DOHH2 (cell line): ENCODE measurements around the gene B4GALT5.
"Not testable (repeated sequence)": the region's sequence is repeated elsewhere in the genome, so short reads cannot be mapped to it uniquely, and the experiment has no call there.

ENCODE experiments used
- H3F3A ChIP-seq: fragments of 200-600 bp; sonication (generic), shearing (Covaris generic); 2 replicates; pipeline ENCODE4 v1.6.0; 2016; ENCODE audit warnings: antibody characterized with exemption, mild to moderate bottlenecking; ENCODE audit not compliant: control insufficient read depth, insufficient read depth
- H3K27ac ChIP-seq: fragments of 200-600 bp; sonication (generic); 2 replicates; pipeline ENCODE4 v1.5.1; 2014; ENCODE audit warnings: low read depth, mild to moderate bottlenecking, low read length, moderate library complexity
- H3K27me3 ChIP-seq: fragments of 200-600 bp; sonication (generic); 2 replicates; pipeline ENCODE4 v1.6.1; 2014; ENCODE audit warnings: mild to moderate bottlenecking, low read length, mixed read lengths; ENCODE audit not compliant: control insufficient read depth
- H3K36me3 ChIP-seq: fragments of 200-600 bp; sonication (generic); 2 replicates; pipeline ENCODE4 v1.6.1; 2014; ENCODE audit warnings: mild to moderate bottlenecking, low read length, moderate library complexity, mixed read lengths; ENCODE audit not compliant: control insufficient read depth
- H3K4me1 ChIP-seq: fragments of 200-600 bp; sonication (generic); 2 replicates; pipeline ENCODE4 v1.6.1; 2014; ENCODE audit warnings: mild to moderate bottlenecking, low read length, mixed read lengths; ENCODE audit not compliant: control insufficient read depth
- H3K4me2 ChIP-seq: fragments of 200-600 bp; sonication (generic); 2 replicates; pipeline ENCODE4 v1.6.0; 2014; ENCODE audit warnings: mild to moderate bottlenecking, low read length, moderate library complexity
- H3K4me3 ChIP-seq: fragments of 200-600 bp; sonication (generic); 2 replicates; pipeline ENCODE4 v1.5.1; 2014; ENCODE audit warnings: mild to moderate bottlenecking, low read length, mixed read lengths
- H3K79me2 ChIP-seq: fragments of 200-600 bp; sonication (generic); 2 replicates; pipeline ENCODE4 v1.6.1; 2014; ENCODE audit warnings: mild to moderate bottlenecking, low read length, mixed read lengths; ENCODE audit not compliant: control insufficient read depth
- H3K9me2 ChIP-seq: fragments of 200-600 bp; sonication (generic); replicated peaks from 2 replicates; pipeline ENCODE4 v1.6.1; 2014; ENCODE audit warnings: mild to moderate bottlenecking, low read length, mixed read lengths; ENCODE audit not compliant: control insufficient read depth
- H3K9me3 ChIP-seq: fragments of 200-600 bp; sonication (generic); 2 replicates; pipeline ENCODE4 v1.6.1; 2014; ENCODE audit warnings: antibody characterized with exemption, low read length, mixed read lengths; ENCODE audit not compliant: control insufficient read depth, insufficient read depth
- H4K20me1 ChIP-seq: fragments of 200-600 bp; sonication (generic); 2 replicates; pipeline ENCODE4 v1.6.0; 2014; ENCODE audit warnings: low read depth, mild to moderate bottlenecking, antibody characterized with exemption, low read length, moderate library complexity; ENCODE audit not compliant: control insufficient read depth, insufficient read depth
- CTCF ChIP-seq: fragments of 200-600 bp; sonication (generic); IDR thresholded peaks from one replicate; pipeline ENCODE4 v1.5.1; 2014; ENCODE audit warnings: antibody characterized with exemption, mild to moderate bottlenecking, low read depth, low read length; ENCODE audit not compliant: poor library complexity, severe bottlenecking
- EZH2phosphoT487 ChIP-seq: fragments of 200-600 bp; sonication (generic); IDR thresholded peaks from 2 replicates; pipeline ENCODE4 v1.6.1; 2017; ENCODE audit warnings: borderline replicate concordance, mild to moderate bottlenecking, antibody characterized with exemption, low read length, moderate library complexity, mixed read lengths

B4GALT5 gene

GRCh38 chr20:49706630-49707091, 7.0 kb downstream of the B4GALT5 start:
- Histone ChIP-seq H3F3A (peaks cover 33% of the 10 kb centered on the region), H4K20me1 (peaks cover 21% of the 10 kb centered on the region; the same call in 1 of the 2 replicates), H3K27me3 (no peaks in the 10 kb centered on the region), H3K4me1 (peaks cover 95% of the 10 kb centered on the region), H3K9me2 (no peaks in the 10 kb centered on the region), H3K27ac (no peak overlapping the region), H3K9me3 (no peaks in the 10 kb centered on the region), H3K4me3 (no peak overlapping the region), H3K36me3 (peaks cover 6% of the 10 kb centered on the region), H3K4me2 (peak overlapping the region; percentile 14), H3K79me2 (peaks cover 98% of the 10 kb centered on the region)
- no peak for TF ChIP-seq EZH2phosphoT487
- TF ChIP-seq CTCF: no peak

DNA sequence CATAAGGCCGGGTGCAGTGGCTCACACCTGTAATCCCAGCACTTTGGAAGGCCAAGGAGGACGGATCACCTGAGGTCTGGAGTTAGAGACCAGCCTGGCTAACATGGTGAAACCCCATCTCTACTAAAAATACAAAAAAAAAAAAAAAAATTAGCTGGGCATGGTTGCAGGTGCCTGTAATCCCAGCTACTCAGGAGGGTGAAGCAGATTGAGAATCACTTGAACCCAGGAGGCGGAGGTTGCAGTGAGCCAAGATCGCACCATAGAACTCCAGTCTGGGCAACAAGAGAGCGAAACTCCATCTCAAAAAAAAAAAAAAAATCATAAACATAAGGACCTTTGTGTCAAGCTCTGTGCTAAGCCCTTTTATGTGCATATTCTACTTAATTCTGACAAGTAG, 7.8 kb downstream of the B4GALT5 start:
- not testable (repeated sequence) for H3K9me3 ChIP-seq, H3K9me2 ChIP-seq, H3K4me3 ChIP-seq, H3K36me3 ChIP-seq, H3K27me3 ChIP-seq
- Histone ChIP-seq H3K27ac (peak overlapping the region; percentile 46), H3K4me2 (peak overlapping the region; percentile 81), H3F3A (peaks cover 29% of the 10 kb centered on the region), H3K79me2 (peaks cover 98% of the 10 kb centered on the region), H4K20me1 (peaks cover 25% of the 10 kb centered on the region; the same call in 1 of the 2 replicates), H3K4me1 (peaks cover 95% of the 10 kb centered on the region)

GRCh38 chr20:49705358-49705757, 8.3 kb downstream of the B4GALT5 start:
- Histone ChIP-seq H3K4me3 (peak overlapping the region; percentile 64), H3K4me1 (peaks cover 95% of the 10 kb centered on the region), H3K27ac (peak overlapping the region; percentile 46), H4K20me1 (peaks cover 25% of the 10 kb centered on the region; the same call in 1 of the 2 replicates), H3F3A (peaks cover 29% of the 10 kb centered on the region), H3K27me3 (no peaks in the 10 kb centered on the region), H3K4me2 (peak overlapping the region; percentile 81), H3K9me2 (no peaks in the 10 kb centered on the region), H3K36me3 (peaks cover 3% of the 10 kb centered on the region; the same call in 1 of the 2 replicates), H3K79me2 (peaks cover 98% of the 10 kb centered on the region), H3K9me3 (no peaks in the 10 kb centered on the region)
- TF ChIP-seq EZH2phosphoT487 (no peak), CTCF (no peak)

- H3K9me3 ChIP-seq: no peaks in the 10 kb centered on the region
- H3K9me2 ChIP-seq: no peaks in the 10 kb centered on the region
- peak overlapping the region; percentile 64 for H3K4me3 ChIP-seq
- H3K4me2 ChIP-seq: peak overlapping the region; percentile 81
- H3F3A ChIP-seq: peaks cover 29% of the 10 kb centered on the region
- H3K4me1 ChIP-seq: peaks cover 92% of the 10 kb centered on the region
- peaks cover 3% of the 10 kb centered on the region; the same call in 1 of the 2 replicates for H3K36me3 ChIP-seq
- H4K20me1 ChIP-seq: peaks cover 24% of the 10 kb centered on the region; the same call in 1 of the 2 replicates
- no peaks in the 10 kb centered on the region for H3K27me3 ChIP-seq
- peaks cover 98% of the 10 kb centered on the region for H3K79me2 ChIP-seq
- H3K27ac ChIP-seq: peak overlapping the region; percentile 46
- TF ChIP-seq CTCF: no peak
- no peak for TF ChIP-seq EZH2phosphoT487
These were observed 8.7 kb downstream of the B4GALT5 start for GRCh38 chr20:49704932-49705336.
